Frontal cortex (tissue), 4 donors: ENCODE results near the gene MAD2L1BP. TPM values are rescaled to one million over a fixed set of nuclear protein-coding genes. Genes with fewer than 3 reads are reported as not detected.
"Not testable (repeated sequence)": the region's sequence is repeated elsewhere in the genome, so short reads cannot be mapped to it uniquely, and the experiment has no call there.

Experiments
- DNase-seq, 2 donors: peaks; one replicate each; pipeline ENCODE4 v3.0.0; 2012; ENCODE audit warnings: low spot score in 2 of 2
- FAIRE-seq: peaks from 2 replicates; lab custom pipeline; 2012; peaks lifted over from hg19 to GRCh38; lab: Jason Lieb, UNC
- total RNA-seq: library from RNA; depleted of rRNA; stranded (reverse); fragments of >200 nt; gene quantifications from one replicate; pipeline ENCODE4 v1.2.3, GENCODE V29; 2014
- donor health status: control.
- donor health status: control.
- donor health status: control.

The MAD2L1BP gene
- total RNA-seq, 1 donor from 2014 or later: 25.3 TPM

DNA sequence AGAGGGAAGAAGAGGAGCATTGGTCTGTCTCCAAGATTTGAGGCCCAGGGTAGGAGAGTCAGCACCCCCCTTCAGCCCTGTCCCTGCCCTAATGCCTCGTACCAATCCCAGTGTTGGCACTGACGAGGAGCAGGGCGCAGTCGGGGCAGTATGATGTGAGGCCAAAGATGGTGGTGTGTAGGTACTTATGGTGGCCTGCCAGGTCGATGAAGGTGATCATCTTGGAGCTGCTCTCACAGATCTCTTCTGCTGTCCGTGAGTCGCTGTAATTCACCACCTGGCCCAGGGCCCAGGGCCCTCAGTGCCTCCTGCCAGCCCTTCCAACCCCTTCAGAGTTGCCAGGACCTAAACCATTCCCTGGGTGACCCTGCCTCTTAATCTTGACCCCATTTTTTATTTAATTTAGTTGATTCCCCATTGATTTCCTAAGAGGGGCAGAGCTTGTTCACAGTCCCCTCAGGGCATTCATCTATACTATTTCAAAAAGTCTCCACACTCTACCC, 10.8 kb upstream of the MAD2L1BP start:
- DNase-seq (no peak), FAIRE-seq (no peak)

DNA sequence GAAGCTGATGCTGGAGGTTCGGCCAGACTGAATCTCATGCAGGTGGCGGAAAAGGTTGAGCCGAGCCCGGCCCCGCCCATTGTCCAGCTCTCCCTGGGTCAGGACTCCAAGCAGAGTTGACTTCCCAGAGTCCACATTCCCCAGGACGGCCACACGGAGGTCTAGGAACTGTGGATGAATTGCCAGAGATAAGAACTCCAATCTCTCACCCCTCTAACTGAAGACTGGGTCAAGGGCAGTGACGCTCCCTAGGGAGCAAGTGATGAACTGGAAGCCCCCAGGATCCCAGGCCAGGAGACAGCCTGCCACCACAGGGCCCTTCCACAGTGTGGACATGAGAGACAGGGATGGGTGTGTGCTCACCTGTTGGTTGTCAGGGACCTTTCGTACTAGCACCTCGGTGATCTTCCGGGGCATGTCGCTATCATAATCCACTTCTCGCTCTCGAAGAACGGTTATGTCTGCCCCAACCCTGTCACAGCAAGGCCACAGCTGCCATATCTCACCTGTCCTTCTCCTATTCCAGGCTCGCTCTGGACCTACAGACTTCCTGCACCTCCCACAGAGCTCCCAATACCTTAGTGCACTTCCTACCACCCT, 10.1 kb upstream of the MAD2L1BP start:
- no peak for DNase-seq

DNA sequence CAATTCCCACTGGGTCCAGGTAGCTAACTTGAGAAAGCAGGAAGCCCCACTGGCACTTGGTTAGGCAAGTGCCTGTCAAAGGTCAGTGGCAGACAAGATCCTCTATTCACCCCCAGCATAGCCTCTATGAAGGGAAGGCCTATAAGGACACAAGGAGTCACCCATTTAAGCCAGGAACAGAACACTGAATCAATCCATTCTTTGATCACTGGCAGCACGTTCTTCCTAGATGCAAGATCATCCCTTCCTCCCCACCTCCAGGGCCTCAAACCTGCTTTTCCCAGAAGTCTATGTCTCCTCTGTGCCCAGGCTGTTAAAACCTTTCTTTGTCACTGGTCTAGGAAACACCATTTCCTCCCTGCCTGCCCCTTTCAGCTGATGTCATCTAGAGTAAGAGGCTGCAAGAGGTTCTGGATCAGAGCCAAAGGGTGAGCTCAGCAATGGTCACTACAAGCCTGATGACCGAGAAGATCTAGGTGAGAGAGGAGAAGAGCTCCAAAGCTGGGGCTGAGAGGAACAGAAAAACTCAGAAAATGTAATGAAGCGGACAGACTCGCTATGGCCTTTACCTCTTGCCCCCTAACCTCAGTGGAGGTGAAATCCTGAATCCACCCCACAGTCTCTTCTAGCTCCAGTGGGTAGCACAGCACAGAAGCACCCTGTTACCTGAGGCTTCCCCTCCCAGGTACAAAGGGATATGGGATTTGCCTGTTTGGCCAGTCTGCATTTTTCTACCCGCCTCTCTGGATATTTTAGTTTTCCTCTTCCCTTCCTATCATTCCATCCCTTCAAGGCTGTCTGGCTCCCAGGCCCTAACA, 8.4 kb upstream of the MAD2L1BP start:
- DNase-seq (peak; percentile 40 to 66), FAIRE-seq (no peak)

More for the DNA sequence above, 10.1 kb upstream of the MAD2L1BP start:
- no peak for FAIRE-seq

- no peak for FAIRE-seq
- DNase-seq: peak; percentile 29 to 34
These were observed 7.1 kb upstream of the MAD2L1BP start for GRCh38 chr6:43628393-43629103.

- FAIRE-seq (no peak), DNase-seq (peak; percentile 97)
These were observed 6.5 kb upstream of the MAD2L1BP start, which contains the start of gene GTPBP2 for GRCh38 chr6:43629104-43629504. Gene GTPBP2, minus strand, starts transcription at chr6:43629264. Its CDS starts 102 bp downstream, at chr6:43629162.

DNA sequence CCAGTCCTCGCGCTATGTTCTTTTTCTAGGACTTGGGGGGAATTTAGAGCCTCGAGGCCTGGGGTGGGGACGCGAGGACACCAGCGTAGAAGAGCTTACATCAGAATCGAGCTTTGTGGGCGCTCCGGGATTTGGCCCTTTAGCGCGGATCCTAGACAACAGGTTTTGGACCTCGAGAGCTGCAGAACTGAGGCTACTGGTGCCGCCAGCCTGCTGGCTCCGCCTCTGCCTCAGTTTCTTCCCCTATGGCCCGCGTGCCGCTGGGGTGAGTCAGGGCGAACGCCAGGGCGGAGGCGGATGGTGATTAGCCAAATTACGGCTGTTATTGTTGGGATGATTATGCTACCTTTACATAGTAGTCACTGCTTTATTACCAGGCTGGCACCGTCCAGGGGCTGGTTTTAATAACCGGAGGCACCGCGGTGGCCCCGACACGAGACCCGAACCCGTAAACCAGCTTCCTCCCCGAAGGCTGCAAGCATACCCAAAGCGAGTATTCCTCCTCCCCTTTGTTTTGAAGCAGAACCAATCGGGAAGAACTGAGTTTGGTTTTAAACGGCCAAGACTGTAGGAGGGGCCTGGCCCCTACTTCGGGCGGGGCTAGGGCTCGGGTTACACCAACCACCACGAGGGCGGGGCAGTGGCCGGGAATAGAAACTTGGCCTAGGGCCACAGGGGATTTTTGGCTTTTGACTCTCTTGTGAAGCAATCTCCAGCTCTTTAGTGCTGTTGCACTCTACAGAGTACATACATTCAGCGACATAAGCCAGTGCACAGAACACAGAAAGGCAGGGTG, 5.9 kb upstream of the MAD2L1BP start:
- DNase-seq (peak; percentile 84 to 95), FAIRE-seq (no peak)

- DNase-seq: no peak
- no peak for FAIRE-seq
These were observed 4.5 kb upstream of the MAD2L1BP start for GRCh38 chr6:43630980-43631619.

DNA sequence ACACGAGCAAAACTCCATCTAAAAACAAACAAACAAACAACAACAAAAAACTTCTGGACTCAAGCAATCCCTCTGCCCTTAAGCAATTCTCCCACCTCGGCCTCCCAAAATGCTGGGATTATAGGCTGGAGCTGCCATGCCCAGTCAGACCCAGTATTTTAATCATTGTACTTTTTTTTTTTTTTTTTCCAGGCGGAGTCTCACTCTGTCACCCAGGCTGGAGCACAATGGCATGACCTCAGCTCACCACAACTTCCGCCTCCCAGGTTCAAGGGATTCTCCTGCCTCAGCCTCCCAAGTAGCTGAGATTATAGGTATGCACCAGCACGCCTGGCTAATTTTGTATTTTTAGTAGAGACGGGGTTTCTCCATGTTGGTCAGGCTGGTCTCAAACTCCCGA, 2.6 kb upstream of the MAD2L1BP start:
- FAIRE-seq, DNase-seq: not testable (repeated sequence)

- DNase-seq: no peak
- FAIRE-seq: no peak
These were observed 837 bp upstream of the MAD2L1BP start for GRCh38 chr6:43634702-43635303.

DNA sequence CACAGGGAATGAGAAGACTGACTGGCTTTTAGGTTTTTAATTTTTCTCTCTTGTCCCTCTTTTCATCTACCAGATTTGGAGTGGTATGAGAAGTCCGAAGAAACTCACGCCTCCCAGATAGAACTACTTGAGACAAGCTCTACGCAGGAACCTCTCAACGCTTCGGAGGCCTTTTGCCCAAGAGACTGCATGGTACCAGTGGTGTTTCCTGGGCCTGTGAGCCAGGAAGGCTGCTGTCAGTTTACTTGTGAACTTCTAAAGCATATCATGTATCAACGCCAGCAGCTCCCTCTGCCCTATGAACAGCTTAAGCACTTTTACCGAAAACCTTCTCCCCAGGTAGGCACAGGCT, 644 bp downstream of the MAD2L1BP start:
- no peak for DNase-seq
- FAIRE-seq: no peak

DNA sequence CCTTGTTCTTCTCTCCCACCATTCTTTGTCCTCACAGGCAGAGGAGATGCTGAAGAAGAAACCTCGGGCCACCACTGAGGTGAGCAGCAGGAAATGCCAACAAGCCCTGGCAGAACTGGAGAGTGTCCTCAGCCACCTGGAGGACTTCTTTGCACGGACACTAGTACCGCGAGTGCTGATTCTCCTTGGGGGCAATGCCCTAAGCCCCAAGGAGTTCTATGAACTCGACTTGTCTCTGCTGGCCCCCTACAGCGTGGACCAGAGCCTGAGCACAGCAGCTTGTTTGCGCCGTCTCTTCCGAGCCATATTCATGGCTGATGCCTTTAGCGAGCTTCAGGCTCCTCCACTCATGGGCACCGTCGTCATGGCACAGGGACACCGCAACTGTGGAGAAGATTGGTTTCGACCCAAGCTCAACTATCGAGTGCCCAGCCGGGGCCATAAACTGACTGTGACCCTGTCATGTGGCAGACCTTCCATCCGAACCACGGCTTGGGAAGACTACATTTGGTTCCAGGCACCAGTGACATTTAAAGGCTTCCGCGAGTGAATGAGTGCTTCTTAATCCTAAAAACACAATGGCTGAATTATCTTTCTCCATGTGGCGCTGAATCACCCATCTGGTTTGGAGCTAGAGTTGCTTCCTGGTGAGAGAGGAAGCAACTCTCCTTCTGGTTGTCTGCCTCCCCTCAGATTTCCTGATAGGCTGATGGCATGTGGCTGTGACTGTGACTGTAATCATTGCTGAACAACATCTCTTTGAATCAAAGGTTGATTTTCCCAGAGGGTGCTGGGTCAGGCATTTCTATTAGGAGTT, 4.6 kb downstream of the MAD2L1BP start:
- FAIRE-seq: no peak
- no peak for DNase-seq

- no peak for FAIRE-seq
These were observed 9.4 kb downstream of the MAD2L1BP start, which contains the start of gene RSPH9 for GRCh38 chr6:43644940-43645612. Gene RSPH9, plus strand, starts transcription at chr6:43645036. Its CDS starts 63 bp downstream, at chr6:43645099.

DNA sequence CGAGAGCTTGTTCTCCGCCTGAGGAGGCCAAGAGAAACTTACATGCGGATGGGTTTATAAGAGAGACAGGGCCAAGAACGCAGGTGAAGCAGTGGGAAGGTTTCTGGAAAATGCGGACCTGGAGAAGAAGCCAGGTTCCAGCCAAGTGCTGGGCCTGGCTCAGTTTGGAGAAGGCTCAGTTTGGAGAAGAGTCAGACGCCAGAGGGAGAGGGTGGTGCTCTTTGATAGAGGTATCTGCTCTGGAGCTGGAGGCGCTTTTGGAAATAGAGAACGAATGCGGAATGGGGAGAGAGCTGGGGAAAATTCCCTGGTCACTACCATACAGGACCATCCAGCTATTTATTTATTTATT, 9.9 kb downstream of the MAD2L1BP start:
- FAIRE-seq: no peak
- DNase-seq: no peak

More at GRCh38 chr6:43644940-43645612, 9.4 kb downstream of the MAD2L1BP start, which contains the start of gene RSPH9:
- DNase-seq: peak in 1 of 2 donors; percentile 49

GRCh38 chr6:43647613-43648012, 12.0 kb downstream of the MAD2L1BP start:
- FAIRE-seq: no peak
- DNase-seq: no peak

DNA sequence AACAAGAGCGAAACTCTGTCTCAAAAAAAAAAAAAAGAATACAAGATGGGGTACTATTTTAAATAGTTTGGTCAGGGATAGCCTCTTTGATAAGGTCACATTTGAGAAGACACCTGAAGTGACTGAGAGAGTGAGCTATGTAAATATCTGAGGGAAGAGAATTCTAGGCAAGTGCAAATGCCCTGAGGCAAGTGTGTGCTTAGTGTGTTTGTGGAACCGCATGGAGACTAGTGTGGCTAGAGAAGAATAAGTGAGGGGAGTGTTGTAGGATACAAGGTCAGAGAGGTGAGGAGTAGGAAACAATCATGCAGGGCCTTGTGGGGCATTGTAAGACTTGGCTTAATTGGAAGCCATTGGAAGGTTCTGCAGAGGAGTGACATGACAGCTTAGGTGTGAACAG, 12.6 kb downstream of the MAD2L1BP start:
- FAIRE-seq (no peak), DNase-seq (no peak)

DNA sequence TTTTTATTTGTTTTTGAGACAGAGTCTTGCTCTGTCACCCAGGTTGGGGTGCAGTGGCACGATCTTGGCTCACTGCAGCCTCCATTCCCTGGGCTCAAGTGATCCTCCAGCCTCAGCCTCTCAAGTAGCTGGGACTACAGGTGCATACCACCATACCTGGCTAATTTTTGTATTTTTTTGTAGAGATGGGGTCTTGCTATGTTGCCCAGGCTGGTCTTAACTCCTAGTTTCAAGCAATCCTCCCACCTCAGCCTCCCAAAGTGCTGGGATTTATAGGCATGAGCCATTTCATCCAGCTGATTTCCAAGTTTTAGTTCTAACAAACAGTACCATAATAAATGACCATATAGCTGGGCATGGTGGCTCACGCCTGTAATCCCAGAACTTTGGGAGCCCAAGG, 17.2 kb downstream of the MAD2L1BP start:
- not testable (repeated sequence) for FAIRE-seq, DNase-seq

DNA sequence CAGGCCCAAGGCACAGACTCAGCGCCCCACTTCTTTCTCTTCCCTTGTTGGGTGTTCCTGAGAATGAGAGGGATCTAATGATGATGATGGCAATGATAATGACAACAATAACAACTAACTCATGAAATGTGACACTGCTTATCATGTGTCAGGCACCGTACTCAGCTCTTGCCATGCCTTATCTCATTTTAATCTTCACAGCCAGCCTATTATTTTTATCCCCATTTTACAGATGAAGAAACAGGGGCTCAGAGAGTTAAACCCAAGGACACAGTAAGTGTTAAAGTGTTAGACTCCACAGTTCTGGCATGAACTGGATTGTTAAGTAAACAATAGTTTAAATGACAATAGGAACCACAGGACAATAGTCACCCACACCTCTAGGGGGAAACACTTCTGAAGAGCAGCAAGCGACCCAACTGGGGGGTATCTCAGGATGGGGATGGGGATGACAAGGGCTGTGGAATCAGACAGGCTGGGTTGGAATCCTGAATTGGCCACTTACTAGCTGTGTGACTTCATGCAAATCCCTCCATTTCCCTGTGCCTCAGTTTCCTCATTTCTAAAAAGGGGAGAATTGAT, 21.7 kb downstream of the MAD2L1BP start:
- no peak for FAIRE-seq
- DNase-seq: no peak
